Activated B cell treated with CpG ODN at 0.5 μM for 24 hours (primary cell): ENCODE results near the gene MRPL39. TPM values are rescaled to one million over a fixed set of nuclear protein-coding genes. Genes with fewer than 3 reads are reported as not detected.

Source experiments
- ATAC-seq: fragments of 200-7000 bp; cut with Tn5 transposase; one replicate; pipeline ENCODE4 v1.10.0; 2021; ENCODE audit warnings: low read depth, mild to moderate bottlenecking, moderate library complexity
- CTCF ChIA-PET: fragments of 350-600 bp; sonication (Branson Sonifier 250); formaldehyde crosslinking; loops from one replicate; lab custom pipeline; 2021; ENCODE audit warnings: antibody characterized with exemption; lab: Charles Lee
- POLR2A ChIA-PET: fragments of 350-600 bp; sonication (Branson Sonifier 250); formaldehyde crosslinking; loops from one replicate; lab custom pipeline; 2021; ENCODE audit warnings: antibody characterized with exemption; lab: Charles Lee
- DNase-seq: peaks from one replicate; pipeline ENCODE4 v3.0.0; 2022
- H3K27ac Mint-ChIP-seq: one replicate; pipeline ENCODE4 v1.8.0; 2020; ENCODE audit warnings: mixed read lengths
- H3K27me3 Mint-ChIP-seq: one replicate; pipeline ENCODE4 v1.8.0; 2021; ENCODE audit warnings: mixed read lengths
- H3K36me3 Mint-ChIP-seq: one replicate; pipeline ENCODE4 v1.8.0; 2021; ENCODE audit warnings: low read depth, mixed read lengths
- H3K4me1 Mint-ChIP-seq: one replicate; pipeline ENCODE4 v1.8.0; 2021; ENCODE audit warnings: mixed read lengths
- H3K4me3 Mint-ChIP-seq: one replicate; pipeline ENCODE4 v1.8.0; 2020; ENCODE audit warnings: mild to moderate bottlenecking, mixed read lengths
- H3K9me3 Mint-ChIP-seq: one replicate; pipeline ENCODE4 v1.8.0; 2020; ENCODE audit warnings: mixed read lengths
- CTCF ChIP-seq: fragments of 200-600 bp; IDR thresholded peaks from one replicate; pipeline ENCODE4 v1.8.0; 2022; ENCODE audit warnings: antibody characterized with exemption, mild to moderate bottlenecking
- intact Hi-C: fragments of 100-400 bp; cut with micrococcal nuclease; formaldehyde crosslinking; loops from one replicate; pipeline ENCODE4 v1.15.1; 2024
- total RNA-seq: library from RNA; stranded (reverse); gene quantifications from 2 replicates; pipeline ENCODE4 v1.2.3, GENCODE V29; 2022

Gene MRPL39
- total RNA-seq, 1 donor from 2014 or later: 43.6 TPM

- peaks cover 59% of the 10 kb centered on the region for H3K36me3 Mint-ChIP-seq
- no peaks in the 10 kb centered on the region for H3K9me3 Mint-ChIP-seq
- ATAC-seq: no peak
- peak overlapping the region; percentile 92 for H3K4me3 Mint-ChIP-seq
- intact Hi-C loops: loop anchor here (1.0 to 5.0 kb wide), 8 partner anchors 11 to 665 kb away; no protein-coding TSS in a partner anchor
- TF ChIP-seq CTCF: no peak
- peak overlapping the region; percentile 95 for H3K27ac Mint-ChIP-seq
- ChIA-PET CTCF (interaction anchor here (0.7 to 3.0 kb wide), 7 partner anchors 10 to 385 kb away, joined by 3 to 15 read pairs (median 5); no protein-coding TSS in a partner anchor), POLR2A (interaction anchor here (0.6 to 5.1 kb wide), 14 partner anchors 8 to 167 kb away, joined by 3 to 88 read pairs (median 13); no protein-coding TSS in a partner anchor)
- peaks cover 67% of the 10 kb centered on the region for H3K4me1 Mint-ChIP-seq
- no peak for DNase-seq
- no peaks in the 10 kb centered on the region for H3K27me3 Mint-ChIP-seq
These were observed 44.6 kb downstream of the MRPL39 start for GRCh38 chr21:25562660-25563059.

DNA sequence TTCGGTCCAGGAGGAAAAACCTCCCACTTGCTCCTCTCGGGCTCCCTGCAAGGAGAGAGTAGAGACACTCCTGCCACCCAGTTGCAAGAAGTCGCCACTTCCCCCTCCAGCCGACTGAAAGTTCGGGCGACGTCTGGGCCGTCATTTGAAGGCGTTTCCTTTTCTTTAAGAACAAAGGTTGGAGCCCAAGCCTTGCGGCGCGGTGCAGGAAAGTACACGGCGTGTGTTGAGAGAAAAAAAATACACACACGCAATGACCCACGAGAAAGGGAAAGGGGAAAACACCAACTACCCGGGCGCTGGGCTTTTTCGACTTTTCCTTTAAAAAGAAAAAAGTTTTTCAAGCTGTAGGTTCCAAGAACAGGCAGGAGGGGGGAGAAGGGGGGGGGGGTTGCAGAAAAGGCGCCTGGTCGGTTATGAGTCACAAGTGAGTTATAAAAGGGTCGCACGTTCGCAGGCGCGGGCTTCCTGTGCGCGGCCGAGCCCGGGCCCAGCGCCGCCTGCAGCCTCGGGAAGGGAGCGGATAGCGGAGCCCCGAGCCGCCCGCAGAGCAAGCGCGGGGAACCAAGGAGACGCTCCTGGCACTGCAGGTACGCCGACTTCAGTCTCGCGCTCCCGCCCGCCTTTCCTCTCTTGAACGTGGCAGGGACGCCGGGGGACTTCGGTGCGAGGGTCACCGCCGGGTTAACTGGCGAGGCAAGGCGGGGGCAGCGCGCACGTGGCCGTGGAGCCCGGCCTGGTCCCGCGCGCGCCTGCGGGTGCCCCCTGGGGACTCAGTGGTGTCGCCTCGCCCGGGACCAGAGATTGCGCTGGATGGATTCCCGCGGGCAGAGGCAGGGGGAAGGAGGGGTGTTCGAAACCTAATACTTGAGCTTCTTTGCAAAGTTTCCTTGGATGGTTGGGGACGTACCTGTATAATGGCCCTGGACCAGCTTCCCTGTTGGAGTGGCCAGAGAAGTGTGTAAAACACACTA, 45.3 kb downstream of the MRPL39 start:
- Mint-ChIP-seq H3K27ac (peak overlapping the region; percentile 95), H3K4me3 (peak overlapping the region; percentile 92), H3K4me1 (peaks cover 60% of the 10 kb centered on the region), H3K36me3 (peaks cover 52% of the 10 kb centered on the region), H3K27me3 (no peaks in the 10 kb centered on the region), H3K9me3 (no peaks in the 10 kb centered on the region)
- ChIA-PET CTCF (interaction anchor here (0.6 to 3.0 kb wide), 8 partner anchors 11 to 385 kb away, joined by 3 to 15 read pairs (median 5); no protein-coding TSS in a partner anchor), POLR2A (interaction anchor here (0.5 to 5.1 kb wide), 25 partner anchors 9 to 557 kb away, joined by 3 to 88 read pairs (median 5); no protein-coding TSS in a partner anchor)
- peak; percentile 70 for ATAC-seq
- no peak for TF ChIP-seq CTCF
- DNase-seq: peak; percentile 73
- intact Hi-C loops: loop anchor here (1.0 to 5.0 kb wide), 11 partner anchors 11 to 665 kb away; partner anchors contain the start of genes ATP5PF and GABPA

GRCh38 chr21:25560891-25561290, 46.4 kb downstream of the MRPL39 start:
- peak overlapping the region; percentile 92 for H3K4me3 Mint-ChIP-seq
- intact Hi-C loops: loop anchor here (1.0 to 5.0 kb wide), 4 partner anchors 50 to 664 kb away; partner anchors contain the start of genes ATP5PF and GABPA
- H3K4me1 Mint-ChIP-seq: peaks cover 51% of the 10 kb centered on the region
- ChIA-PET CTCF (interaction anchor here (1.6 to 3.0 kb wide), 4 partner anchors 12 to 139 kb away, joined by 5 to 15 read pairs (median 11); no protein-coding TSS in a partner anchor), POLR2A (interaction anchor here (0.6 to 5.1 kb wide), 6 partner anchors 12 to 417 kb away, joined by 3 to 88 read pairs (median 3); no protein-coding TSS in a partner anchor)
- H3K36me3 Mint-ChIP-seq: peaks cover 41% of the 10 kb centered on the region
- H3K9me3 Mint-ChIP-seq: no peaks in the 10 kb centered on the region
- no peak for ATAC-seq
- H3K27me3 Mint-ChIP-seq: no peaks in the 10 kb centered on the region
- DNase-seq: no peak
- H3K27ac Mint-ChIP-seq: peak overlapping the region; percentile 95
- no peak for TF ChIP-seq CTCF

DNA sequence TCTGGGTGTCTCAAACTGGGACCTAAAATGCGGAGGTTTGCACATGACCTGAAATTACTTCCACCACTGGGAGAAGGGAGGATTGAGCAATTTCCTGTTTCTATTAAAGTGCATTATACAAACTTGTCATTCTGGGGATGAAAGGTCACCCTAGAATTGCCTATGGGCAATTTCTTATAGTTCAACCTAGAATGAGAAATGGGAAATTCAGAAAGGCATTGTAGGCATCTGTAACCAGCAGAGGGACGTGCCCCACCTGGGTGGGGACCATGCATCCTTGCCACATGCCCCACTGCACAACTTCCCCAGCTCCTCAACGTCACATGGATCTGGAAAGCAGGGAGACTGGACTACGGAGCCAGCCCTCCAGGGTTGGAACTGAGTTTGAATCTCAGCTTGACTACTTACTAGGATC, 47.0 kb downstream of the MRPL39 start:
- H3K4me1 Mint-ChIP-seq: peaks cover 45% of the 10 kb centered on the region
- ChIA-PET POLR2A (interaction anchor here (1.0 to 1.1 kb wide), 2 partner anchors 12 to 137 kb away, joined by 3 read pairs; no protein-coding TSS in a partner anchor), CTCF (interaction anchor here (0.8 to 3.0 kb wide), 2 partner anchors 71 to 135 kb away, joined by 3 to 9 read pairs; no protein-coding TSS in a partner anchor)
- intact Hi-C loops: loop anchor here (2.0 to 5.0 kb wide), 2 partner anchors 49 to 663 kb away; no protein-coding TSS in a partner anchor
- H3K36me3 Mint-ChIP-seq: peaks cover 35% of the 10 kb centered on the region
- H3K27me3 Mint-ChIP-seq: no peaks in the 10 kb centered on the region
- H3K27ac Mint-ChIP-seq: no peak overlapping the region
- peak overlapping the region; percentile 92 for H3K4me3 Mint-ChIP-seq
- no peak for DNase-seq
- TF ChIP-seq CTCF: no peak
- no peaks in the 10 kb centered on the region for H3K9me3 Mint-ChIP-seq
- ATAC-seq: no peak
